B cell (primary cell): ENCODE data around the gene MOV10L1. TPM values are rescaled to one million over a fixed set of nuclear protein-coding genes. Genes with fewer than 3 reads are reported as not detected.
A peak's percentile ranks its signal among the peaks of the same experiment; 100 is the strongest.

ENCODE experiments used
- ATAC-seq: fragments of 200-7000 bp; cut with Tn5 transposase; one replicate; pipeline ENCODE4 v1.10.0; 2021; ENCODE audit warnings: low read depth, mild to moderate bottlenecking, moderate number of reproducible peaks, moderate library complexity
- CTCF ChIA-PET: fragments of 350-600 bp; sonication (Branson Sonifier 250); formaldehyde crosslinking; loops from one replicate; lab custom pipeline; 2021; ENCODE audit warnings: antibody characterized with exemption, inconsistent platforms; lab: Charles Lee
- POLR2A ChIA-PET: fragments of 350-600 bp; sonication (Branson Sonifier 250); formaldehyde crosslinking; loops from one replicate; lab custom pipeline; 2021; ENCODE audit warnings: antibody characterized with exemption; lab: Charles Lee
- DNase-seq: peaks from one replicate; pipeline ENCODE4 v3.0.0; 2013
- H2AFZ ChIP-seq: 2 replicates; pipeline ENCODE4 v1.6.1; 2012; ENCODE audit warnings: mild to moderate bottlenecking, low read depth, low read length; ENCODE audit not compliant: insufficient read depth, poor library complexity, severe bottlenecking
- H3K27ac ChIP-seq, 2 donors: 1 replicate in 1 of 2; 2 replicates in 1 of 2; pipeline ENCODE4 v1.5.1; 2012 to 2013; ENCODE audit warnings: low read length in 2 of 2, mild to moderate bottlenecking in 2 of 2, moderate library complexity in 1 of 2
- H3K27me3 ChIP-seq, 4 experiments: fragments of 200-600 bp in 1 of 4; sonication (generic) in 1 of 4; replicated peaks in 1 of 4; 1 replicate in 2 of 4; 2 replicates in 2 of 4; pipeline versions ENCODE4 v1.6.1 to v1.7.0; 2013 to 2016; ENCODE audit warnings: low read length in 3 of 4, mild to moderate bottlenecking in 2 of 4, mixed read lengths in 1 of 4, moderate library complexity in 1 of 4; ENCODE audit not compliant: insufficient read depth in 4 of 4, control insufficient read depth in 3 of 4; ENCODE audit errors: control extremely low read depth in 1 of 4
- H3K36me3 ChIP-seq, 2 experiments: replicated peaks in 1 of 2; 1 replicate in 1 of 2; 2 replicates in 1 of 2; pipeline versions ENCODE4 v1.6.1 to v1.7.1; 2013; ENCODE audit warnings: low read length in 1 of 2; ENCODE audit not compliant: insufficient read depth in 2 of 2, control insufficient read depth in 1 of 2; ENCODE audit errors: control extremely low read depth in 1 of 2, extremely low read depth in 1 of 2
- H3K4me1 ChIP-seq, 2 donors: fragments of 200-600 bp in 1 of 2; sonication (generic) in 1 of 2; 1 replicate in 1 of 2; 2 replicates in 1 of 2; pipeline versions ENCODE4 v1.5.1 to v1.6.1; 2013 to 2017; ENCODE audit warnings: low read length in 2 of 2; ENCODE audit not compliant: control insufficient read depth in 2 of 2, insufficient read depth in 2 of 2
- H3K4me2 ChIP-seq: replicated peaks from 2 replicates; pipeline ENCODE3; 2012; ENCODE audit warnings: mild to moderate bottlenecking, low read depth, low read length; ENCODE audit not compliant: poor library complexity, severe bottlenecking
- H3K4me3 ChIP-seq, 5 experiments: fragments of 200-600 bp in 1 of 5; sonication (generic) in 1 of 5; 1 replicate in 3 of 5; 2 replicates in 2 of 5; pipeline versions ENCODE4 v1.5.1 to v1.7.0; 2011 to 2016; ENCODE audit warnings: low read length in 4 of 5, mild to moderate bottlenecking in 4 of 5, low read depth in 2 of 5, control low read depth in 1 of 5, moderate library complexity in 1 of 5; ENCODE audit not compliant: insufficient read depth in 1 of 5; ENCODE audit errors: control extremely low read depth in 1 of 5, extremely low read depth in 1 of 5
- H3K79me2 ChIP-seq: fragments of 200-600 bp; sonication (generic); one replicate; pipeline ENCODE4 v1.6.0; 2016; ENCODE audit warnings: low read length; ENCODE audit not compliant: control insufficient read depth, insufficient read depth
- H3K9ac ChIP-seq: fragments of 200-600 bp; sonication (generic); 2 replicates; pipeline ENCODE4 v1.6.1; 2017; ENCODE audit warnings: mild to moderate bottlenecking, low read length, moderate library complexity
- H3K9me3 ChIP-seq, 3 donors: one replicate each; pipeline versions ENCODE4 v1.6.1 to v1.7.1; 2013; ENCODE audit warnings: low read length in 2 of 3; ENCODE audit not compliant: control insufficient read depth in 2 of 3, insufficient read depth in 1 of 3; ENCODE audit errors: control extremely low read depth in 1 of 3
- H4K20me1 ChIP-seq: 2 replicates; pipeline ENCODE4 v1.6.0; 2012; ENCODE audit warnings: mild to moderate bottlenecking, low read length; ENCODE audit not compliant: insufficient read depth, control insufficient read depth, poor library complexity, severe bottlenecking
- H3K27ac Mint-ChIP-seq: one replicate; pipeline ENCODE4 v1.8.0; 2021; ENCODE audit warnings: mixed read lengths
- H3K27me3 Mint-ChIP-seq: one replicate; pipeline ENCODE4 v1.8.0; 2021; ENCODE audit warnings: mixed read lengths
- H3K4me1 Mint-ChIP-seq: one replicate; pipeline ENCODE4 v1.8.0; 2021; ENCODE audit warnings: mixed read lengths
- H3K4me3 Mint-ChIP-seq: one replicate; pipeline ENCODE4 v1.8.0; 2021; ENCODE audit warnings: mixed read lengths
- H3K9me3 Mint-ChIP-seq: one replicate; pipeline ENCODE4 v1.8.0; 2022; ENCODE audit warnings: mixed read lengths; ENCODE audit not compliant: insufficient read depth
- EZH2 ChIP-seq: IDR thresholded peaks from 2 replicates; pipeline ENCODE4 v1.6.1; 2012; ENCODE audit warnings: borderline replicate concordance, low read depth, mild to moderate bottlenecking, moderate library complexity, low read length; ENCODE audit not compliant: insufficient read depth, poor library complexity, severe bottlenecking
- WGBS: methylation state at CpG from one replicate; pipeline ENCODE4 v1.1.5; 2013; ENCODE audit warnings: missing lambda C conversion rate; ENCODE audit not compliant: insufficient coverage; 5-methylcytosine and 5-hydroxymethylcytosine counted together
- intact Hi-C: fragments of 100-400 bp; cut with micrococcal nuclease; formaldehyde crosslinking; loops from one replicate; pipeline ENCODE4 v1.10.0; 2022
- polyA plus RNA-seq: library from polyadenylated mRNA; depleted of rRNA; stranded (reverse); fragments of >200 nt; gene quantifications from 2 replicates; pipeline ENCODE4 v1.2.3, GENCODE V29; 2012
- total RNA-seq, 2 donors: library from RNA; stranded (reverse); fragments of 120-200 nt in 1 of 2; gene quantifications; 1 replicate in 1 of 2; 2 replicates in 1 of 2; pipeline versions ENCODE4 v1.2.3 to v1.2.4, GENCODE V29; 2013 to 2022
- TF ChIP-seq, protein P1 (sequence below): fragments of 200-600 bp; IDR thresholded peaks from one replicate; pipeline ENCODE4 v1.8.0; 2022; ENCODE audit warnings: antibody characterized with exemption, mild to moderate bottlenecking

Gene MOV10L1
- total and polyA plus RNA-seq, 2 donors (not counting 1 experiment from before 2014, with no cell fraction given) = not detected

DNA sequence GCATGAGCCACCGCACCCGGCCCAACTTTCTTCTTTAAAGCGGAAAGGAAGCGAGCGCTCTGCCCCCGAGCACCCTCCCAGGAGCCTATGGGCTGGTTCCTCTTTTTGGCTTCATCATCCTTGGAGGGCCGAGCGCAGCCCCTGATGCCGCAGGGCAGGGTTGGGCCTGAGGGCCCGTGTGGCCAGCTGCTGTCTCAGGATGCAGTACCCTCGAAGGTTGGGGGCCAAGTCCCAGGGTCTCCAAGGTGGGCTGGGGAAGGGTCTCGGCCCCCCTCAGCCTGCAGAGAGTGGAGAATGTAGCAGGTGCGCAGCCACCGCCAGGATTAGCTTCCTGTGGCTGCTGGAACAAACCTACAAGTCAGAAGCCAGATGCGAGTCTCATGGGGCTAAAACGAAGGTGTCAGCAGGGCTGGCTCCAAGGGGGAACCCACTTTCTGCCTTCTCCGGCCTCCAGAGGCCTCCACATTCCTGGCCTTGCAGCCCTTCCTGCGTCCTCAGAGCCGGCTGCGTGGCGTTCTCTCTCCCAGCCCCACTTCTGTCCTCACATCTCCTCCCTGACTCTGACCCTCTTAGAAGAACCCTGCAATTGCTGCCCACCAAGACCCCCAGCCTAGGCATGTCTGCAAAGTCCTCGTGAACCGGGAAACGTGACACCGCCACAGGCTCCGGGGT, 83.6 kb downstream of the MOV10L1 start:
- no peak overlapping the region for H3K27ac ChIP-seq
- intact Hi-C loops = loop anchor here (1.0 to 2.0 kb wide), 3 partner anchors 11 to 37 kb away; no protein-coding TSS in a partner anchor
- no peaks in the 10 kb centered on the region for H3K36me3 ChIP-seq

More for the DNA sequence above, 83.6 kb downstream of the MOV10L1 start:
- peaks cover 35% of the 10 kb centered on the region for H3K4me1 Mint-ChIP-seq
- DNase-seq (peak; percentile 71), ATAC-seq (peak; percentile 77)
- H3K9me3 Mint-ChIP-seq = no peaks in the 10 kb centered on the region
- Histone ChIP-seq H3K27me3 (peaks cover 0 to 23% (median 13%) of the 10 kb centered on the region in 4 experiments), H3K9ac (no peak overlapping the region), H3K4me1 (peaks cover 33 to 36% of the 10 kb centered on the region in 2 donors), H3K4me3 (peak overlapping the region in 1 of 5 experiments; percentile 7), H3K9me3 (peaks cover 0 to 5% (median 0%) of the 10 kb centered on the region in 3 donors), H4K20me1 (no peaks in the 10 kb centered on the region), H2AFZ (peak overlapping the region; percentile 16), H3K79me2 (no peaks in the 10 kb centered on the region), H3K4me2 (peak overlapping the region; percentile 71)
- 25% methylated on average over 26 of the region's 26 CpGs for WGBS
- CTCF ChIA-PET = interaction anchor here (0.7 to 4.1 kb wide), 3 partner anchors 11 to 227 kb away, joined by 3 to 13 read pairs (median 3); no protein-coding TSS in a partner anchor
- peak overlapping the region; percentile 20 for H3K27ac Mint-ChIP-seq
- H3K4me3 Mint-ChIP-seq = peak overlapping the region; percentile 26
- peaks cover 24% of the 10 kb centered on the region for H3K27me3 Mint-ChIP-seq
- POLR2A ChIA-PET = interaction anchor here (0.6 to 8.0 kb wide), 6 partner anchors 11 to 41 kb away, joined by 3 to 54 read pairs (median 3); no protein-coding TSS in a partner anchor
- no peak for TF ChIP-seq EZH2
- TF ChIP-seq, protein P1, sequence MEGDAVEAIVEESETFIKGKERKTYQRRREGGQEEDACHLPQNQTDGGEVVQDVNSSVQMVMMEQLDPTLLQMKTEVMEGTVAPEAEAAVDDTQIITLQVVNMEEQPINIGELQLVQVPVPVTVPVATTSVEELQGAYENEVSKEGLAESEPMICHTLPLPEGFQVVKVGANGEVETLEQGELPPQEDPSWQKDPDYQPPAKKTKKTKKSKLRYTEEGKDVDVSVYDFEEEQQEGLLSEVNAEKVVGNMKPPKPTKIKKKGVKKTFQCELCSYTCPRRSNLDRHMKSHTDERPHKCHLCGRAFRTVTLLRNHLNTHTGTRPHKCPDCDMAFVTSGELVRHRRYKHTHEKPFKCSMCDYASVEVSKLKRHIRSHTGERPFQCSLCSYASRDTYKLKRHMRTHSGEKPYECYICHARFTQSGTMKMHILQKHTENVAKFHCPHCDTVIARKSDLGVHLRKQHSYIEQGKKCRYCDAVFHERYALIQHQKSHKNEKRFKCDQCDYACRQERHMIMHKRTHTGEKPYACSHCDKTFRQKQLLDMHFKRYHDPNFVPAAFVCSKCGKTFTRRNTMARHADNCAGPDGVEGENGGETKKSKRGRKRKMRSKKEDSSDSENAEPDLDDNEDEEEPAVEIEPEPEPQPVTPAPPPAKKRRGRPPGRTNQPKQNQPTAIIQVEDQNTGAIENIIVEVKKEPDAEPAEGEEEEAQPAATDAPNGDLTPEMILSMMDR = no peak
